ENCODE measurements around the gene AZIN2.

- TF ChIP-seq CTCF (conservative IDR thresholded peaks at IDR 0.05 in 1 of 2, IDR thresholded peaks at IDR 0.05 in 1 of 2; ENCODE audit: extremely low read depth in 1 of 2, insufficient read depth in 1 of 2, low read depth in 1 of 2, low read length in 2 of 2) (no peak), EZH2 (IDR thresholded peaks at IDR 0.05; ENCODE audit: borderline replicate concordance, low read length) (no peak)
Measured at GRCh38 chr1:33045246-33045645, 35.7 kb upstream of the AZIN2 start.

Measured in mammary epithelial cell (primary cell).